H1 (cell line): Measurements from ENCODE around the gene TNFSF11. TPM values are rescaled to one million over a fixed set of nuclear protein-coding genes. Genes with fewer than 3 reads are reported as not detected.

ENCODE experiments used
- CTCF ChIA-PET: fragments of 300-600 bp; sonication (Branson Sonifier 250); formaldehyde crosslinking; loops from one replicate; lab custom pipeline; 2021; ENCODE audit not compliant: partially characterized antibody; lab: Charles Lee
- POLR2A ChIA-PET: fragments of 300-600 bp; sonication (Branson Sonifier 250); formaldehyde crosslinking; loops from one replicate; lab custom pipeline; 2021; ENCODE audit warnings: inconsistent platforms; ENCODE audit not compliant: partially characterized antibody; lab: Charles Lee
- DNase-seq, 2 experiments: peaks; one replicate each; pipeline versions ENCODE4 v3.0.0 to v3.0.0-alpha.2; 2010 to 2022; ENCODE audit warnings: low spot score in 2 of 2, low read depth in 1 of 2, mixed read lengths in 1 of 2
- FAIRE-seq: peaks from 2 replicates; lab custom pipeline; 2011; peaks lifted over from hg19 to GRCh38; lab: Jason Lieb, UNC
- H2AFZ ChIP-seq: 2 replicates; pipeline ENCODE4 v1.8.1; 2012; ENCODE audit warnings: low read length, inconsistent platforms
- H2AK5ac ChIP-seq: 2 replicates; pipeline ENCODE4 v1.6.1; 2013; ENCODE audit warnings: low read depth, low read length
- H2BK120ac ChIP-seq: replicated peaks from 2 replicates; pipeline ENCODE3; 2013; ENCODE audit warnings: low read depth, low read length, inconsistent platforms
- H2BK12ac ChIP-seq: 2 replicates; pipeline ENCODE4 v1.6.1; 2013; ENCODE audit warnings: low read depth, low read length
- H2BK15ac ChIP-seq: 2 replicates; pipeline ENCODE4 v1.6.1; 2013; ENCODE audit warnings: low read length
- H2BK20ac ChIP-seq: 2 replicates; pipeline ENCODE4 v1.6.1; 2013; ENCODE audit warnings: low read length
- H2BK5ac ChIP-seq: 2 replicates; pipeline ENCODE4 v1.6.1; 2013; ENCODE audit warnings: low read depth, low read length
- H3K14ac ChIP-seq: 2 replicates; pipeline ENCODE4 v1.6.1; 2013; ENCODE audit warnings: inconsistent platforms; ENCODE audit not compliant: insufficient read length
- H3K18ac ChIP-seq: 2 replicates; pipeline ENCODE4 v1.6.1; 2013; ENCODE audit warnings: low read length; ENCODE audit errors: extremely low read depth
- H3K23ac ChIP-seq: 2 replicates; pipeline ENCODE4 v1.6.1; 2013; ENCODE audit warnings: inconsistent platforms; ENCODE audit not compliant: insufficient read length
- H3K23me2 ChIP-seq: 2 replicates; pipeline ENCODE4 v1.6.1; 2013; ENCODE audit warnings: low read depth, low read length
- H3K27ac ChIP-seq: 2 replicates; pipeline ENCODE4 v1.6.1; 2011; ENCODE audit warnings: low read depth, low read length, inconsistent platforms
- H3K27me3 ChIP-seq, 4 experiments: replicated peaks in 1 of 4; 1 replicate in 1 of 4; 2 replicates in 3 of 4; pipeline versions ENCODE4 v1.6.1 to v1.8.1; 2011 to 2013; ENCODE audit warnings: low read length in 3 of 4, mild to moderate bottlenecking in 3 of 4, inconsistent platforms in 2 of 4, mixed read lengths in 2 of 4, moderate library complexity in 1 of 4; ENCODE audit not compliant: control insufficient read depth in 3 of 4, insufficient read depth in 3 of 4; ENCODE audit errors: extremely low read depth in 1 of 4
- H3K36me3 ChIP-seq, 4 experiments: 2 replicates each; pipeline versions ENCODE4 v1.6.1 to v1.8.1; 2011 to 2013; ENCODE audit warnings: mild to moderate bottlenecking in 4 of 4, low read length in 3 of 4, moderate library complexity in 2 of 4, control low read depth in 1 of 4, inconsistent platforms in 1 of 4; ENCODE audit not compliant: insufficient read depth in 4 of 4, control insufficient read depth in 2 of 4
- H3K4ac ChIP-seq: replicated peaks from 2 replicates; pipeline ENCODE3; 2013; ENCODE audit warnings: low read length, low read depth, mixed read lengths, inconsistent platforms; ENCODE audit not compliant: insufficient read length
- H3K4me1 ChIP-seq, 4 experiments: replicated peaks in 1 of 4; 1 replicate in 1 of 4; 2 replicates in 3 of 4; pipeline versions ENCODE4 v1.6.1 to v1.8.1; 2011 to 2013; ENCODE audit warnings: low read length in 3 of 4, inconsistent platforms in 2 of 4, mixed read lengths in 1 of 4; ENCODE audit not compliant: insufficient read depth in 4 of 4, control insufficient read depth in 3 of 4
- H3K4me2 ChIP-seq, 2 experiments: 2 replicates each; pipeline versions ENCODE4 v1.6.1 to v1.8.1; 2011 to 2013; ENCODE audit warnings: low read depth in 2 of 2, low read length in 2 of 2, control low read depth in 1 of 2, inconsistent platforms in 1 of 2, mild to moderate bottlenecking in 1 of 2; ENCODE audit not compliant: insufficient read depth in 1 of 2
- H3K4me3 ChIP-seq, 4 experiments: fragments of 200-600, 300-600 bp in 1 of 4; sonication (generic), shearing (Covaris generic), sonication (Bioruptor Twin) in 1 of 4; 2 replicates each; pipeline versions ENCODE4 v1.5.1 to v1.8.1; 2011 to 2016; ENCODE audit warnings: low read length in 4 of 4, low read depth in 3 of 4, control low read depth in 2 of 4, inconsistent platforms in 2 of 4, mild to moderate bottlenecking in 2 of 4, mixed read lengths in 1 of 4, moderate library complexity in 1 of 4; ENCODE audit not compliant: insufficient read depth in 2 of 4; ENCODE audit errors: extremely low read depth in 1 of 4
- H3K56ac ChIP-seq: replicated peaks from 2 replicates; pipeline ENCODE3; 2013; ENCODE audit warnings: low read depth, mild to moderate bottlenecking, mixed read lengths, low read length, inconsistent platforms; ENCODE audit not compliant: insufficient read length
- H3K79me1 ChIP-seq: 2 replicates; pipeline ENCODE4 v1.6.1; 2013; ENCODE audit warnings: low read depth, low read length, control low read depth
- H3K79me2 ChIP-seq, 2 experiments: 2 replicates each; pipeline versions ENCODE4 v1.6.1 to v1.8.1; 2012 to 2013; ENCODE audit warnings: low read length in 2 of 2, mild to moderate bottlenecking in 2 of 2, inconsistent platforms in 1 of 2; ENCODE audit not compliant: insufficient read depth in 2 of 2, control insufficient read depth in 1 of 2
- H3K9ac ChIP-seq, 4 experiments: replicated peaks in 1 of 4; 1 replicate in 1 of 4; 2 replicates in 3 of 4; pipeline versions ENCODE4 v1.6.1 to v1.8.1; 2011 to 2013; ENCODE audit warnings: low read depth in 3 of 4, low read length in 3 of 4, control low read depth in 2 of 4, mild to moderate bottlenecking in 2 of 4, moderate library complexity in 2 of 4, inconsistent platforms in 1 of 4; ENCODE audit errors: extremely low read depth in 1 of 4
- H3K9me3 ChIP-seq, 2 experiments: 2 replicates each; pipeline versions ENCODE4 v1.6.1 to v1.8.1; 2012 to 2013; ENCODE audit warnings: mild to moderate bottlenecking in 2 of 2, moderate library complexity in 2 of 2, control low read depth in 1 of 2, inconsistent platforms in 1 of 2, low read depth in 1 of 2, low read length in 1 of 2, mixed read lengths in 1 of 2; ENCODE audit not compliant: insufficient read depth in 2 of 2
- H4K20me1 ChIP-seq, 2 experiments: replicated peaks in 1 of 2; 2 replicates each; pipeline versions ENCODE3 to v1.8.1; 2011 to 2013; ENCODE audit warnings: inconsistent platforms in 2 of 2, low read length in 2 of 2, mild to moderate bottlenecking in 1 of 2; ENCODE audit not compliant: insufficient read depth in 2 of 2, control insufficient read depth in 1 of 2
- H4K5ac ChIP-seq: 2 replicates; pipeline ENCODE4 v1.6.1; 2013; ENCODE audit warnings: low read length, low read depth, mixed read lengths, inconsistent platforms; ENCODE audit not compliant: insufficient read length
- H4K8ac ChIP-seq: 2 replicates; pipeline ENCODE4 v1.8.0; 2013; ENCODE audit warnings: mild to moderate bottlenecking, moderate library complexity, low read length, inconsistent platforms; ENCODE audit not compliant: insufficient read depth; ENCODE audit errors: extremely low read depth
- H4K91ac ChIP-seq: replicated peaks from 2 replicates; pipeline ENCODE3; 2013; ENCODE audit warnings: low read length, mixed read lengths, inconsistent platforms; ENCODE audit not compliant: insufficient read length
- FOSL1 ChIP-seq: IDR thresholded peaks from 2 replicates; pipeline ENCODE4 v1.6.1; 2011; ENCODE audit warnings: mild to moderate bottlenecking, low read depth, low read length, moderate library complexity; ENCODE audit not compliant: insufficient read depth
- MAX ChIP-seq: IDR thresholded peaks from 2 replicates; pipeline ENCODE4 v1.6.1; 2012; ENCODE audit warnings: inconsistent platforms
- YY1 ChIP-seq: IDR thresholded peaks from 2 replicates; pipeline ENCODE4 v1.6.1; 2011; ENCODE audit warnings: low read depth, mild to moderate bottlenecking, low read length
- WGBS, 2 experiments: shearing (Covaris generic) in 1 of 2; methylation state at CpG; one replicate each; pipeline versions ENCODE4 v1.1.6 to v1.1.7; 2013 to 2015; ENCODE audit warnings: low lambda C conversion rate in 2 of 2, mixed read lengths in 2 of 2, inconsistent platforms in 1 of 2, low coverage in 1 of 2, missing lambda C conversion rate in 1 of 2; ENCODE audit not compliant: insufficient replicate concordance in 2 of 2, insufficient coverage in 1 of 2, insufficient read length in 1 of 2; ENCODE audit errors: extremely low coverage in 1 of 2, missing lambda C conversion rate in 1 of 2; 5-methylcytosine and 5-hydroxymethylcytosine counted together
- polyA plus RNA-seq, 7 experiments: library from polyadenylated mRNA; depleted of rRNA in 3 of 7; stranded (reverse) in 5 of 7; unstranded in 2 of 7; fragments of >200 nt in 5 of 7; fragments of 200-250 nt in 2 of 7; gene quantifications; 1 replicate in 5 of 7; 2 replicates in 1 of 7; 4 replicates in 1 of 7; pipeline versions ENCODE4 v1.2.1 to v1.2.3, GENCODE V29; 2011 to 2013; ENCODE audit warnings: missing spikeins in 2 of 7, mixed read lengths in 2 of 7
- total RNA-seq: library from RNA; stranded (reverse); fragmentation: NEBNext Ultra II Directional; extraction: Animal tissue kit (Norgen Biotek cat#: 25700); gene quantifications from 2 replicates; pipeline ENCODE4 v1.2.1, GENCODE V29; 2021

TNFSF11 gene
- total and polyA plus RNA-seq, 2 of the 8 experiments (the other 6 are each of a cell fraction or from before 2014, with no cell fraction given): 9.3 to 12.0 TPM

- Histone ChIP-seq H3K4me1 (no peaks in the 10 kb centered on the region), H2AFZ (no peak overlapping the region), H2AK5ac (no peak overlapping the region), H4K20me1 (no peaks in the 10 kb centered on the region), H3K9ac (no peak overlapping the region), H3K23ac (no peak overlapping the region), H2BK5ac (no peak overlapping the region), H2BK120ac (no peak overlapping the region), H4K8ac (no peak overlapping the region), H3K79me1 (no peaks in the 10 kb centered on the region), H3K4me2 (no peak overlapping the region), H3K18ac (no peak overlapping the region), H3K14ac (no peak overlapping the region), H3K23me2 (no peaks in the 10 kb centered on the region; the same call in 1 of the 2 replicates), H3K56ac (no peak overlapping the region), H4K5ac (no peak overlapping the region), H4K91ac (no peak overlapping the region), H3K79me2 (no peaks in the 10 kb centered on the region), H3K27me3 (no peaks in the 10 kb centered on the region; a peak in 1 of 7 replicates), H3K27ac (no peak overlapping the region), H2BK12ac (no peak overlapping the region), H2BK15ac (no peak overlapping the region), H2BK20ac (no peak overlapping the region), H3K4ac (no peak overlapping the region), H3K9me3 (no peaks in the 10 kb centered on the region), H3K4me3 (no peak overlapping the region), H3K36me3 (no peaks in the 10 kb centered on the region)
- POLR2A ChIA-PET: no interaction called here
- WGBS, 2 experiments: 94% methylated on average over 2 of the region's 2 CpGs; no CpG with 5 or more reads in 1 of the 2 experiments
- no peak for FAIRE-seq
- TF ChIP-seq MAX (no peak), FOSL1 (no peak), YY1 (no peak)
- CTCF ChIA-PET: no interaction called here
- no peak for DNase-seq
These were observed 22.3 kb upstream of the TNFSF11 start for GRCh38 chr13:42551611-42552010.
